H9 (cell line): ENCODE measurements around the gene OR6V1. TPM values are rescaled to one million over a fixed set of nuclear protein-coding genes. Genes with fewer than 3 reads are reported as not detected.

ENCODE experiments used
- DNase-seq: peaks from one replicate; pipeline ENCODE4 v3.0.0-alpha.2; 2017
- H2AFZ ChIP-seq: one replicate; pipeline ENCODE4 v1.6.1; 2013; ENCODE audit warnings: mild to moderate bottlenecking, low read length, control low read depth, moderate library complexity
- H2AK5ac ChIP-seq: 2 replicates; pipeline ENCODE4 v1.6.1; 2013; ENCODE audit warnings: low read length, control low read depth, mixed read lengths; ENCODE audit not compliant: insufficient read length
- H2BK120ac ChIP-seq: one replicate; pipeline ENCODE4 v1.6.1; 2013; ENCODE audit warnings: low read depth, mild to moderate bottlenecking, low read length, control low read depth, inconsistent platforms; ENCODE audit not compliant: poor library complexity, severe bottlenecking
- H2BK12ac ChIP-seq: 2 replicates; pipeline ENCODE4 v1.6.1; 2013; ENCODE audit warnings: low read length, control low read depth, mixed read lengths, low read depth; ENCODE audit not compliant: insufficient read length
- H2BK15ac ChIP-seq: 2 replicates; pipeline ENCODE4 v1.6.1; 2013; ENCODE audit warnings: low read depth, low read length, control low read depth
- H2BK20ac ChIP-seq: one replicate; pipeline ENCODE4 v1.6.1; 2013; ENCODE audit warnings: low read depth, mild to moderate bottlenecking, low read length, control low read depth, inconsistent platforms; ENCODE audit not compliant: poor library complexity, severe bottlenecking
- H2BK5ac ChIP-seq: 2 replicates; pipeline ENCODE4 v1.6.1; 2013; ENCODE audit warnings: low read length, control low read depth, mixed read lengths; ENCODE audit not compliant: insufficient read length
- H3K14ac ChIP-seq: 2 replicates; pipeline ENCODE4 v1.6.1; 2013; ENCODE audit warnings: low read length, control low read depth; ENCODE audit not compliant: insufficient read depth
- H3K18ac ChIP-seq: 2 replicates; pipeline ENCODE4 v1.6.1; 2013; ENCODE audit warnings: low read depth, mild to moderate bottlenecking, mixed read lengths, low read length, control low read depth; ENCODE audit not compliant: insufficient read length
- H3K23ac ChIP-seq: 2 replicates; pipeline ENCODE4 v1.6.1; 2013; ENCODE audit warnings: low read length, control low read depth, mixed read lengths, low read depth; ENCODE audit not compliant: insufficient read length
- H3K23me2 ChIP-seq: 2 replicates; pipeline ENCODE4 v1.6.1; 2013; ENCODE audit warnings: low read depth, mild to moderate bottlenecking, mixed read lengths, low read length, control low read depth; ENCODE audit not compliant: insufficient read length, poor library complexity, severe bottlenecking
- H3K27ac ChIP-seq: 2 replicates; pipeline ENCODE4 v1.5.1; 2013; ENCODE audit warnings: low read length, control low read depth, mixed read lengths, low read depth; ENCODE audit not compliant: insufficient read length
- H3K27me3 ChIP-seq: 2 replicates; pipeline ENCODE4 v1.6.1; 2013; ENCODE audit warnings: low read length, control low read depth, inconsistent platforms; ENCODE audit not compliant: insufficient read depth
- H3K4ac ChIP-seq: 2 replicates; pipeline ENCODE4 v1.6.1; 2013; ENCODE audit warnings: low read depth, mild to moderate bottlenecking, control low read depth, inconsistent platforms, low read length, moderate library complexity
- H3K4me1 ChIP-seq: 2 replicates; pipeline ENCODE4 v1.6.1; 2013; ENCODE audit warnings: low read length, control low read depth, inconsistent platforms; ENCODE audit not compliant: insufficient read depth
- H3K4me2 ChIP-seq: 2 replicates; pipeline ENCODE4 v1.6.1; 2013; ENCODE audit warnings: low read length, control low read depth, mixed read lengths; ENCODE audit not compliant: insufficient read length, insufficient read depth
- H3K56ac ChIP-seq: 2 replicates; pipeline ENCODE4 v1.6.1; 2013; ENCODE audit warnings: low read depth, mild to moderate bottlenecking, mixed read lengths, low read length, control low read depth; ENCODE audit not compliant: insufficient read length
- H3K79me1 ChIP-seq: 2 replicates; pipeline ENCODE4 v1.6.1; 2013; ENCODE audit warnings: low read depth, mild to moderate bottlenecking, moderate library complexity, low read length, control low read depth, inconsistent platforms; ENCODE audit not compliant: insufficient read depth, poor library complexity, severe bottlenecking
- H3K79me2 ChIP-seq: 2 replicates; pipeline ENCODE4 v1.6.1; 2013; ENCODE audit warnings: low read length, control low read depth, inconsistent platforms; ENCODE audit not compliant: insufficient read depth
- H3K9ac ChIP-seq: 2 replicates; pipeline ENCODE4 v1.6.1; 2013; ENCODE audit warnings: low read length, control low read depth, mixed read lengths; ENCODE audit not compliant: insufficient read length; ENCODE audit errors: extremely low read depth
- H3K9me3 ChIP-seq: one replicate; pipeline ENCODE4 v1.6.1; 2013; ENCODE audit warnings: low read depth, low read length, inconsistent platforms; ENCODE audit not compliant: control insufficient read depth
- H3T11ph ChIP-seq: one replicate; pipeline ENCODE4 v1.6.1; 2013; ENCODE audit warnings: mild to moderate bottlenecking, low read length, control low read depth, inconsistent platforms
- H4K20me1 ChIP-seq: one replicate; pipeline ENCODE4 v1.6.1; 2013; ENCODE audit not compliant: control insufficient read depth, insufficient read length, insufficient read depth
- H4K5ac ChIP-seq: 2 replicates; pipeline ENCODE4 v1.6.1; 2013; ENCODE audit warnings: low read depth, mild to moderate bottlenecking, mixed read lengths, low read length, control low read depth; ENCODE audit not compliant: insufficient read length
- H4K8ac ChIP-seq: replicated peaks from 2 replicates; pipeline ENCODE4 v1.6.1; 2013; ENCODE audit warnings: low read length, control low read depth, mixed read lengths, low read depth; ENCODE audit not compliant: insufficient read length
- H4K91ac ChIP-seq: 2 replicates; pipeline ENCODE4 v1.6.1; 2013; ENCODE audit warnings: low read depth, mild to moderate bottlenecking, moderate library complexity, mixed read lengths, low read length, control low read depth; ENCODE audit not compliant: insufficient read length
- H3K27ac Mint-ChIP-seq, 3 experiments: 2 replicates in 2 of 3; 3 replicates in 1 of 3; pipeline ENCODE4 v1.8.0; 2020 to 2021; ENCODE audit warnings: mixed read lengths in 3 of 3, mild to moderate bottlenecking in 1 of 3, moderate library complexity in 1 of 3
- H3K27me3 Mint-ChIP-seq: 2 replicates; pipeline ENCODE4 v1.8.0; 2021; ENCODE audit warnings: low read depth, mild to moderate bottlenecking, moderate library complexity, mixed read lengths
- H3K36me3 Mint-ChIP-seq, 3 experiments: 2 replicates in 2 of 3; 3 replicates in 1 of 3; pipeline ENCODE4 v1.8.0; 2020 to 2021; ENCODE audit warnings: low read depth in 3 of 3, mixed read lengths in 3 of 3; ENCODE audit not compliant: insufficient read depth in 1 of 3
- H3K4me1 Mint-ChIP-seq, 2 experiments: 2 replicates each; pipeline ENCODE4 v1.8.0; 2020; ENCODE audit warnings: mixed read lengths in 2 of 2
- H3K4me3 Mint-ChIP-seq, 2 experiments: 2 replicates in 1 of 2; 3 replicates in 1 of 2; pipeline ENCODE4 v1.8.0; 2020 to 2021; ENCODE audit warnings: mild to moderate bottlenecking in 2 of 2, mixed read lengths in 2 of 2, moderate library complexity in 1 of 2
- H3K9me3 Mint-ChIP-seq, 2 experiments: 2 replicates in 1 of 2; 3 replicates in 1 of 2; pipeline ENCODE4 v1.8.0; 2020; ENCODE audit warnings: mild to moderate bottlenecking in 2 of 2, mixed read lengths in 2 of 2, moderate library complexity in 1 of 2
- total RNA-seq: library from RNA; stranded (reverse); gene quantifications from 2 replicates; pipeline ENCODE4 v1.2.1, GENCODE V29; 2021
- TF ChIP-seq, protein P1 (sequence below): fragments of 200-600 bp; sonication (generic); conservative IDR thresholded peaks from 3 replicates; pipeline ENCODE4 v1.8.0; 2021; ENCODE audit warnings: antibody characterized with exemption, mild to moderate bottlenecking

The OR6V1 gene
- total RNA-seq, 1 experiment from 2014 or later, result not detected

DNA sequence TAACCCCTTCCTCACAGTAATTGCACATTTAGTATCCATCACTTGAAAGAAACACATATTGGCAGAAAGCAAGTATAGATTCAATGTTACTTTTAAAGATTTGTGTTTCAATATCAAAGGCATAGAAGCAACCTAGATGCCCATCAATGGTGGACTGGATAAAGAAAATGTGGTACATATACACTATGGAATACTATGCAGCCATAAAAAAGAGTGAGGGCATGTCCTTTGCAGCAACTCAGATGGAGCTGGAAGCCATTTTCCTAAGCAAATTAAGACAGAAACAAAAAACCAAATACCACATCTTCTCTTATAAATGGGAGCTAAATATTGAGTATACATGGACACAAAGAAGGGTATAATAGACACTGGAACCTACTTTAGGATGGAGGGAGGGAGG lies 3.6 kb downstream of the OR6V1 start:
- Histone ChIP-seq H3K4me1 (no peaks in the 10 kb centered on the region), H2BK15ac (no peak overlapping the region), H3K4me2 (no peak overlapping the region), H3K14ac (no peak overlapping the region), H2BK20ac (no peak overlapping the region), H3K23ac (no peak overlapping the region), H3K27ac (no peak overlapping the region), H3K27me3 (no peaks in the 10 kb centered on the region), H4K20me1 (no peaks in the 10 kb centered on the region), H3K9ac (no peak overlapping the region), H2AFZ (no peak overlapping the region), H3K4ac (no peak overlapping the region), H4K8ac (no peak overlapping the region), H3T11ph (no peak overlapping the region), H4K5ac (no peak overlapping the region), H2BK120ac (no peak overlapping the region), H2AK5ac (no peak overlapping the region), H3K56ac (no peak overlapping the region), H2BK5ac (no peak overlapping the region), H3K18ac (no peak overlapping the region), H4K91ac (no peak overlapping the region), H3K9me3 (no peaks in the 10 kb centered on the region), H3K79me1 (no peaks in the 10 kb centered on the region), H3K23me2 (no peaks in the 10 kb centered on the region), H2BK12ac (no peak overlapping the region), H3K79me2 (no peaks in the 10 kb centered on the region)
- no peaks in the 10 kb centered on the region for H3K4me1 Mint-ChIP-seq
- H3K27me3 Mint-ChIP-seq, result no peaks in the 10 kb centered on the region; the same call in none of the 2 replicates
- no peaks in the 10 kb centered on the region; a peak in 1 of 5 replicates for H3K9me3 Mint-ChIP-seq
- no peak overlapping the region for H3K4me3 Mint-ChIP-seq
- H3K27ac Mint-ChIP-seq, result no peak overlapping the region
- DNase-seq, result no peak
- TF ChIP-seq, protein P1, sequence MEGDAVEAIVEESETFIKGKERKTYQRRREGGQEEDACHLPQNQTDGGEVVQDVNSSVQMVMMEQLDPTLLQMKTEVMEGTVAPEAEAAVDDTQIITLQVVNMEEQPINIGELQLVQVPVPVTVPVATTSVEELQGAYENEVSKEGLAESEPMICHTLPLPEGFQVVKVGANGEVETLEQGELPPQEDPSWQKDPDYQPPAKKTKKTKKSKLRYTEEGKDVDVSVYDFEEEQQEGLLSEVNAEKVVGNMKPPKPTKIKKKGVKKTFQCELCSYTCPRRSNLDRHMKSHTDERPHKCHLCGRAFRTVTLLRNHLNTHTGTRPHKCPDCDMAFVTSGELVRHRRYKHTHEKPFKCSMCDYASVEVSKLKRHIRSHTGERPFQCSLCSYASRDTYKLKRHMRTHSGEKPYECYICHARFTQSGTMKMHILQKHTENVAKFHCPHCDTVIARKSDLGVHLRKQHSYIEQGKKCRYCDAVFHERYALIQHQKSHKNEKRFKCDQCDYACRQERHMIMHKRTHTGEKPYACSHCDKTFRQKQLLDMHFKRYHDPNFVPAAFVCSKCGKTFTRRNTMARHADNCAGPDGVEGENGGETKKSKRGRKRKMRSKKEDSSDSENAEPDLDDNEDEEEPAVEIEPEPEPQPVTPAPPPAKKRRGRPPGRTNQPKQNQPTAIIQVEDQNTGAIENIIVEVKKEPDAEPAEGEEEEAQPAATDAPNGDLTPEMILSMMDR, result no peak
- no peaks in the 10 kb centered on the region for H3K36me3 Mint-ChIP-seq
